HL-60 (cell line): ENCODE results near the gene OR4D1.

Experiments
- DNase-seq, 2 experiments: peaks; one replicate each; pipeline ENCODE4 v3.0.0-alpha.2; 2010 to 2020; ENCODE audit warnings: low read depth in 1 of 2, low spot score in 1 of 2
- H3K27ac ChIP-seq: fragments of 250-450 bp; sonication (Bioruptor Pico); replicated peaks from 2 replicates; pipeline ENCODE4 v1.5.1; 2020; ENCODE audit warnings: mild to moderate bottlenecking, moderate library complexity
- H3K27me3 ChIP-seq: fragments of 250-450 bp; sonication (Bioruptor Pico); 2 replicates; pipeline ENCODE4 v1.5.1; 2021; ENCODE audit warnings: mild to moderate bottlenecking, moderate library complexity; ENCODE audit not compliant: insufficient read depth, poor library complexity, severe bottlenecking
- H3K4me3 ChIP-seq: replicated peaks from 2 replicates; pipeline ENCODE4 v1.5.1; 2011; ENCODE audit warnings: mild to moderate bottlenecking, control low read depth, low read length; ENCODE audit not compliant: insufficient read depth
- CTCF ChIP-seq: IDR thresholded peaks from one replicate; pipeline ENCODE4 v1.5.1; 2011; ENCODE audit warnings: low read length, control low read depth, inconsistent platforms; ENCODE audit not compliant: insufficient read depth
- GABPA ChIP-seq: IDR thresholded peaks from 2 replicates; pipeline ENCODE4 v1.6.1; 2012; ENCODE audit warnings: low read depth
- POLR2AphosphoS5 ChIP-seq: IDR thresholded peaks from 2 replicates; pipeline ENCODE4 v1.6.1; 2012; ENCODE audit warnings: low read depth
- REST ChIP-seq: IDR thresholded peaks from 2 replicates; pipeline ENCODE4 v1.6.1; 2012; ENCODE audit warnings: low read depth; ENCODE audit not compliant: insufficient replicate concordance
- SPI1 ChIP-seq: IDR thresholded peaks from 2 replicates; pipeline ENCODE4 v1.6.1; 2012; ENCODE audit warnings: low read depth, mild to moderate bottlenecking, borderline replicate concordance

OR4D1 gene

GRCh38 chr17:58156839-58157803 lies 8.9 kb downstream of the OR4D1 start:
- H3K27me3 ChIP-seq: peaks cover 26% of the 10 kb centered on the region
- no peak for TF ChIP-seq GABPA
- no peak for TF ChIP-seq SPI1
- TF ChIP-seq REST: no peak
- no peak for TF ChIP-seq POLR2AphosphoS5
- no peak for TF ChIP-seq CTCF
- H3K4me3 ChIP-seq: 0 out of 2 replicates have a peak overlapping the region, but pooled peaks have one; percentile 3
- H3K27ac ChIP-seq: no peak overlapping the region
- no peak for DNase-seq

DNA sequence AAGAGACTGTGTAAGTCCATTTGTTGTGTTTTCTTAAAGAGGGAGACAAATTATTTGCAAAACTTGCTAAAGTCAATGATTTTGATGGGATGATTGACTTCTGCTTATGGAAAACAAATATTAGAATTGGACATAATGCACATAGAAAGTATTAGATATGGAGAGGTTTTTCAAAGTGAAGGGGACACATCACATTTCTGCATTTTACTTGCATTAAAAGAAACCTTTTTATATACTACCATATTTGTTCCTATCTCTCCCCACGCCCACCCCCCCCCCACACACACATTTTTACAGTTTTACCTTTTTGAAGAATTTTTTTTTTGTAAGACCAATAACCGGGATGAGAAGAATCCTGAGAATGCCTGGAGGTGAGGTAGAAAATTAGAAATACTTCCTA lies 10.0 kb downstream of the OR4D1 start:
- Histone ChIP-seq H3K27me3 (peaks cover 18% of the 10 kb centered on the region), H3K4me3 (no peak overlapping the region), H3K27ac (no peak overlapping the region)
- TF ChIP-seq REST (no peak), GABPA (no peak), CTCF (no peak), SPI1 (no peak), POLR2AphosphoS5 (no peak)
- DNase-seq: no peak

GRCh38 chr17:58161566-58161965 lies 13.4 kb downstream of the OR4D1 start:
- Histone ChIP-seq H3K4me3 (no peak overlapping the region), H3K27me3 (peaks cover 9% of the 10 kb centered on the region), H3K27ac (no peak overlapping the region)
- TF ChIP-seq GABPA (no peak), SPI1 (no peak), CTCF (no peak), POLR2AphosphoS5 (no peak), REST (no peak)
- no peak for DNase-seq
